Esophagus muscularis mucosa (tissue), 4 donors: ENCODE measurements around the gene SNCG.

Experiments
- EP300 ChIP-seq: sonication (generic); formaldehyde crosslinking; IDR thresholded peaks from one replicate; pipeline ENCODE4 v1.6.1; 2017; ENCODE audit warnings: antibody characterized with exemption
- POLR2A ChIP-seq: fragments of 450-650 bp; IDR thresholded peaks from one replicate; pipeline ENCODE4 v1.6.1; 2017; ENCODE audit warnings: antibody characterized with exemption, moderate library complexity, mild to moderate bottlenecking, low read depth
- TF ChIP-seq, protein P1 (sequence below), 3 experiments: fragments of 200-600 bp in 2 of 3; fragments of 450-650 bp in 1 of 3; sonication (generic) in 2 of 3; IDR thresholded peaks; one replicate each; pipeline ENCODE4 v1.5.1; 2017 to 2019; ENCODE audit warnings: antibody characterized with exemption in 3 of 3, mild to moderate bottlenecking in 2 of 3, moderate library complexity in 1 of 3

DNA sequence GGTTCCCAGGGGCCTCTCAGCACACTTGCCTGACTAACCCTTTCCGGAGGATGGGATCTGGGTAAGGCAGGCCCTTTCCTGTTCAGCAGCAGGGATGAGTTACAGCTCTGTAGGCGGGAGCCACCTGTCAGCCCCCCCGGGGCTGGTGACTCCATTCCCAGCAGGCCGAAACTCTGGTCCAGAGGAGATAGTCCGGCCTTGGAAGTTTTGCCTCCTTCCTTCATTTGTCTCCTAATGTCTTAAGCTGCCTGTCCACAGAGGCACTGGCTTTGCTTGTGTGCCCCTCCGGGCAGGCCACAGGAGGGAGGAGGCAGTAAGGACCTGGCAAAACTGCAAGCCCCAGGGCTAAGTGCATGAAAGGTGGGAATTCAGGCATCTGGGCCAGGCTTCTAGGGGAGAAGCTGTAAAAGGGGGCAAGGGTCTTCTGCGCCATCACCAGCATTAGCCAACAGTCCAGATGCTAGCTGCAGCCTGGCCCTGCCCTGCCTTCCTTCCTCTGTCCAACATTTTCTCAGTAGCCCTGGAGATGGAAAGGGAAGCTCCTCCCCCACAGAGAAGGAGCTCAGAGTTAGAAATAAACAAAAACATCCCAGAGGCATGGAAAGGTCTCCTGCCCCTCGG lies 11.1 kb downstream of the SNCG start:
- TF ChIP-seq, protein P1, sequence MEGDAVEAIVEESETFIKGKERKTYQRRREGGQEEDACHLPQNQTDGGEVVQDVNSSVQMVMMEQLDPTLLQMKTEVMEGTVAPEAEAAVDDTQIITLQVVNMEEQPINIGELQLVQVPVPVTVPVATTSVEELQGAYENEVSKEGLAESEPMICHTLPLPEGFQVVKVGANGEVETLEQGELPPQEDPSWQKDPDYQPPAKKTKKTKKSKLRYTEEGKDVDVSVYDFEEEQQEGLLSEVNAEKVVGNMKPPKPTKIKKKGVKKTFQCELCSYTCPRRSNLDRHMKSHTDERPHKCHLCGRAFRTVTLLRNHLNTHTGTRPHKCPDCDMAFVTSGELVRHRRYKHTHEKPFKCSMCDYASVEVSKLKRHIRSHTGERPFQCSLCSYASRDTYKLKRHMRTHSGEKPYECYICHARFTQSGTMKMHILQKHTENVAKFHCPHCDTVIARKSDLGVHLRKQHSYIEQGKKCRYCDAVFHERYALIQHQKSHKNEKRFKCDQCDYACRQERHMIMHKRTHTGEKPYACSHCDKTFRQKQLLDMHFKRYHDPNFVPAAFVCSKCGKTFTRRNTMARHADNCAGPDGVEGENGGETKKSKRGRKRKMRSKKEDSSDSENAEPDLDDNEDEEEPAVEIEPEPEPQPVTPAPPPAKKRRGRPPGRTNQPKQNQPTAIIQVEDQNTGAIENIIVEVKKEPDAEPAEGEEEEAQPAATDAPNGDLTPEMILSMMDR (IDR thresholded peaks at IDR 0.05), result no peak
- no peak for TF ChIP-seq POLR2A
- no peak for TF ChIP-seq EP300
